Endothelial cell of umbilical vein (primary cell): ENCODE measurements around the gene OR6C3.

Experiments used
- EZH2 ChIP-seq: IDR thresholded peaks from 2 replicates; pipeline ENCODE4 v1.6.1; 2012; ENCODE audit warnings: borderline replicate concordance, low read depth, mild to moderate bottlenecking, moderate library complexity, low read length, inconsistent platforms; ENCODE audit not compliant: severe bottlenecking
- FOS ChIP-seq: IDR thresholded peaks from 2 replicates; pipeline ENCODE4 v1.6.1; 2011; ENCODE audit warnings: mild to moderate bottlenecking, low read length, moderate library complexity, borderline replicate concordance; ENCODE audit not compliant: insufficient read depth
- GATA2 ChIP-seq: IDR thresholded peaks from 2 replicates; pipeline ENCODE4 v1.7.0; 2011; ENCODE audit warnings: low read depth, mild to moderate bottlenecking, moderate library complexity, mixed read lengths, low read length; ENCODE audit not compliant: insufficient read length, insufficient read depth
- MYC ChIP-seq: IDR thresholded peaks from one replicate; pipeline ENCODE4 v1.6.1; 2011; ENCODE audit warnings: mild to moderate bottlenecking, low read depth, low read length
- POLR2A ChIP-seq: IDR thresholded peaks from 2 replicates; pipeline ENCODE4 v1.6.1; 2012; ENCODE audit warnings: low read depth, mild to moderate bottlenecking, control low read depth, low read length
- POLR2AphosphoS5 ChIP-seq: IDR thresholded peaks from 2 replicates; pipeline ENCODE4 v1.6.1; 2012; ENCODE audit warnings: low read depth, mild to moderate bottlenecking, control low read depth, low read length, moderate library complexity; ENCODE audit not compliant: insufficient read depth
- TF ChIP-seq, protein P1 (sequence below), 2 donors: IDR thresholded peaks; 1 replicate in 1 of 2; 2 replicates in 1 of 2; pipeline ENCODE4 v1.5.1; 2011; ENCODE audit warnings: low read length in 2 of 2, mild to moderate bottlenecking in 2 of 2, moderate library complexity in 2 of 2, control low read depth in 1 of 2, inconsistent platforms in 1 of 2, low read depth in 1 of 2; ENCODE audit not compliant: insufficient read depth in 1 of 2; ENCODE audit errors: extremely low read depth in 1 of 2

DNA sequence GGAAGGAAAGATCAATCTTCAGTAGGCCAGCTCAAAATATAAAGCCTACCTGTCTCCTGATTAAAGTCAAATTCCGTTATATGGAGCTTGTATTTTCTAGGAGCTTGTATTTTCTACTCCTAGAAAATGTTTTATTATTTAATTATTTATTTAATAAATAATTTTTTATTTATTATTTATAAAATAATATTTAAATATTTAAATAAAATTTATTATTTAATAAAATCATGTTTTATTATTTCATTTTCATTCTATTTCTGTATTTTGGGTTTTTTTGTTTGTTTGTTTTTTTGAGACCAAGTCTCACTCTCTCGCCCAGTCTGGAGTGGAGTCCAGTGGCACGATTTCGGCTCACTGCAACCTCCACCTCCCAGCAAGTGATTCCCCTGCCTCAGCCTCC, 42.0 kb downstream of the OR6C3 start:
- TF ChIP-seq POLR2A = no peak
- TF ChIP-seq, protein P1, sequence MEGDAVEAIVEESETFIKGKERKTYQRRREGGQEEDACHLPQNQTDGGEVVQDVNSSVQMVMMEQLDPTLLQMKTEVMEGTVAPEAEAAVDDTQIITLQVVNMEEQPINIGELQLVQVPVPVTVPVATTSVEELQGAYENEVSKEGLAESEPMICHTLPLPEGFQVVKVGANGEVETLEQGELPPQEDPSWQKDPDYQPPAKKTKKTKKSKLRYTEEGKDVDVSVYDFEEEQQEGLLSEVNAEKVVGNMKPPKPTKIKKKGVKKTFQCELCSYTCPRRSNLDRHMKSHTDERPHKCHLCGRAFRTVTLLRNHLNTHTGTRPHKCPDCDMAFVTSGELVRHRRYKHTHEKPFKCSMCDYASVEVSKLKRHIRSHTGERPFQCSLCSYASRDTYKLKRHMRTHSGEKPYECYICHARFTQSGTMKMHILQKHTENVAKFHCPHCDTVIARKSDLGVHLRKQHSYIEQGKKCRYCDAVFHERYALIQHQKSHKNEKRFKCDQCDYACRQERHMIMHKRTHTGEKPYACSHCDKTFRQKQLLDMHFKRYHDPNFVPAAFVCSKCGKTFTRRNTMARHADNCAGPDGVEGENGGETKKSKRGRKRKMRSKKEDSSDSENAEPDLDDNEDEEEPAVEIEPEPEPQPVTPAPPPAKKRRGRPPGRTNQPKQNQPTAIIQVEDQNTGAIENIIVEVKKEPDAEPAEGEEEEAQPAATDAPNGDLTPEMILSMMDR (IDR thresholded peaks at IDR 0.05; ENCODE audit: extremely low read depth in 1 of 2, insufficient read depth in 1 of 2, low read depth in 1 of 2, low read length in 2 of 2) = no peak
- no peak for TF ChIP-seq GATA2
- no peak for TF ChIP-seq EZH2
- TF ChIP-seq POLR2AphosphoS5 = no peak
- TF ChIP-seq FOS = no peak
- TF ChIP-seq MYC = no peak
